H9 (cell line): ENCODE results near the gene LTK. TPM values are rescaled to one million over a fixed set of nuclear protein-coding genes. Genes with fewer than 3 reads are reported as not detected.

Experiments
- DNase-seq: peaks from one replicate; pipeline ENCODE4 v3.0.0-alpha.2; 2017
- H2AFZ ChIP-seq: one replicate; pipeline ENCODE4 v1.6.1; 2013; ENCODE audit warnings: mild to moderate bottlenecking, low read length, control low read depth, moderate library complexity
- H2AK5ac ChIP-seq: 2 replicates; pipeline ENCODE4 v1.6.1; 2013; ENCODE audit warnings: low read length, control low read depth, mixed read lengths; ENCODE audit not compliant: insufficient read length
- H2BK120ac ChIP-seq: one replicate; pipeline ENCODE4 v1.6.1; 2013; ENCODE audit warnings: low read depth, mild to moderate bottlenecking, low read length, control low read depth, inconsistent platforms; ENCODE audit not compliant: poor library complexity, severe bottlenecking
- H2BK12ac ChIP-seq: 2 replicates; pipeline ENCODE4 v1.6.1; 2013; ENCODE audit warnings: low read length, control low read depth, mixed read lengths, low read depth; ENCODE audit not compliant: insufficient read length
- H2BK15ac ChIP-seq: 2 replicates; pipeline ENCODE4 v1.6.1; 2013; ENCODE audit warnings: low read depth, low read length, control low read depth
- H2BK20ac ChIP-seq: one replicate; pipeline ENCODE4 v1.6.1; 2013; ENCODE audit warnings: low read depth, mild to moderate bottlenecking, low read length, control low read depth, inconsistent platforms; ENCODE audit not compliant: poor library complexity, severe bottlenecking
- H2BK5ac ChIP-seq: 2 replicates; pipeline ENCODE4 v1.6.1; 2013; ENCODE audit warnings: low read length, control low read depth, mixed read lengths; ENCODE audit not compliant: insufficient read length
- H3K14ac ChIP-seq: 2 replicates; pipeline ENCODE4 v1.6.1; 2013; ENCODE audit warnings: low read length, control low read depth; ENCODE audit not compliant: insufficient read depth
- H3K18ac ChIP-seq: 2 replicates; pipeline ENCODE4 v1.6.1; 2013; ENCODE audit warnings: low read depth, mild to moderate bottlenecking, mixed read lengths, low read length, control low read depth; ENCODE audit not compliant: insufficient read length
- H3K23ac ChIP-seq: 2 replicates; pipeline ENCODE4 v1.6.1; 2013; ENCODE audit warnings: low read length, control low read depth, mixed read lengths, low read depth; ENCODE audit not compliant: insufficient read length
- H3K23me2 ChIP-seq: 2 replicates; pipeline ENCODE4 v1.6.1; 2013; ENCODE audit warnings: low read depth, mild to moderate bottlenecking, mixed read lengths, low read length, control low read depth; ENCODE audit not compliant: insufficient read length, poor library complexity, severe bottlenecking
- H3K27ac ChIP-seq: 2 replicates; pipeline ENCODE4 v1.5.1; 2013; ENCODE audit warnings: low read length, control low read depth, mixed read lengths, low read depth; ENCODE audit not compliant: insufficient read length
- H3K27me3 ChIP-seq: 2 replicates; pipeline ENCODE4 v1.6.1; 2013; ENCODE audit warnings: low read length, control low read depth, inconsistent platforms; ENCODE audit not compliant: insufficient read depth
- H3K4ac ChIP-seq: 2 replicates; pipeline ENCODE4 v1.6.1; 2013; ENCODE audit warnings: low read depth, mild to moderate bottlenecking, control low read depth, inconsistent platforms, low read length, moderate library complexity
- H3K4me1 ChIP-seq: 2 replicates; pipeline ENCODE4 v1.6.1; 2013; ENCODE audit warnings: low read length, control low read depth, inconsistent platforms; ENCODE audit not compliant: insufficient read depth
- H3K4me2 ChIP-seq: 2 replicates; pipeline ENCODE4 v1.6.1; 2013; ENCODE audit warnings: low read length, control low read depth, mixed read lengths; ENCODE audit not compliant: insufficient read length, insufficient read depth
- H3K56ac ChIP-seq: 2 replicates; pipeline ENCODE4 v1.6.1; 2013; ENCODE audit warnings: low read depth, mild to moderate bottlenecking, mixed read lengths, low read length, control low read depth; ENCODE audit not compliant: insufficient read length
- H3K79me1 ChIP-seq: 2 replicates; pipeline ENCODE4 v1.6.1; 2013; ENCODE audit warnings: low read depth, mild to moderate bottlenecking, moderate library complexity, low read length, control low read depth, inconsistent platforms; ENCODE audit not compliant: insufficient read depth, poor library complexity, severe bottlenecking
- H3K79me2 ChIP-seq: 2 replicates; pipeline ENCODE4 v1.6.1; 2013; ENCODE audit warnings: low read length, control low read depth, inconsistent platforms; ENCODE audit not compliant: insufficient read depth
- H3K9ac ChIP-seq: 2 replicates; pipeline ENCODE4 v1.6.1; 2013; ENCODE audit warnings: low read length, control low read depth, mixed read lengths; ENCODE audit not compliant: insufficient read length; ENCODE audit errors: extremely low read depth
- H3K9me3 ChIP-seq: one replicate; pipeline ENCODE4 v1.6.1; 2013; ENCODE audit warnings: low read depth, low read length, inconsistent platforms; ENCODE audit not compliant: control insufficient read depth
- H3T11ph ChIP-seq: one replicate; pipeline ENCODE4 v1.6.1; 2013; ENCODE audit warnings: mild to moderate bottlenecking, low read length, control low read depth, inconsistent platforms
- H4K20me1 ChIP-seq: one replicate; pipeline ENCODE4 v1.6.1; 2013; ENCODE audit not compliant: control insufficient read depth, insufficient read length, insufficient read depth
- H4K5ac ChIP-seq: 2 replicates; pipeline ENCODE4 v1.6.1; 2013; ENCODE audit warnings: low read depth, mild to moderate bottlenecking, mixed read lengths, low read length, control low read depth; ENCODE audit not compliant: insufficient read length
- H4K8ac ChIP-seq: replicated peaks from 2 replicates; pipeline ENCODE4 v1.6.1; 2013; ENCODE audit warnings: low read length, control low read depth, mixed read lengths, low read depth; ENCODE audit not compliant: insufficient read length
- H4K91ac ChIP-seq: 2 replicates; pipeline ENCODE4 v1.6.1; 2013; ENCODE audit warnings: low read depth, mild to moderate bottlenecking, moderate library complexity, mixed read lengths, low read length, control low read depth; ENCODE audit not compliant: insufficient read length
- H3K27ac Mint-ChIP-seq, 3 experiments: 2 replicates in 2 of 3; 3 replicates in 1 of 3; pipeline ENCODE4 v1.8.0; 2020 to 2021; ENCODE audit warnings: mixed read lengths in 3 of 3, mild to moderate bottlenecking in 1 of 3, moderate library complexity in 1 of 3
- H3K27me3 Mint-ChIP-seq: 2 replicates; pipeline ENCODE4 v1.8.0; 2021; ENCODE audit warnings: low read depth, mild to moderate bottlenecking, moderate library complexity, mixed read lengths
- H3K36me3 Mint-ChIP-seq, 3 experiments: 2 replicates in 2 of 3; 3 replicates in 1 of 3; pipeline ENCODE4 v1.8.0; 2020 to 2021; ENCODE audit warnings: low read depth in 3 of 3, mixed read lengths in 3 of 3; ENCODE audit not compliant: insufficient read depth in 1 of 3
- H3K4me1 Mint-ChIP-seq, 2 experiments: 2 replicates each; pipeline ENCODE4 v1.8.0; 2020; ENCODE audit warnings: mixed read lengths in 2 of 2
- H3K4me3 Mint-ChIP-seq, 2 experiments: 2 replicates in 1 of 2; 3 replicates in 1 of 2; pipeline ENCODE4 v1.8.0; 2020 to 2021; ENCODE audit warnings: mild to moderate bottlenecking in 2 of 2, mixed read lengths in 2 of 2, moderate library complexity in 1 of 2
- H3K9me3 Mint-ChIP-seq, 2 experiments: 2 replicates in 1 of 2; 3 replicates in 1 of 2; pipeline ENCODE4 v1.8.0; 2020; ENCODE audit warnings: mild to moderate bottlenecking in 2 of 2, mixed read lengths in 2 of 2, moderate library complexity in 1 of 2
- WGBS: extraction: QIAGEN DNeasy Blood & Tissue Kit; methylation state at CpG from one replicate; pipeline ENCODE4 v1.1.7; 2013; ENCODE audit warnings: missing lambda C conversion rate, low lambda C conversion rate, mixed read lengths; ENCODE audit not compliant: insufficient read length; ENCODE audit errors: extremely low coverage; 5-methylcytosine and 5-hydroxymethylcytosine counted together
- total RNA-seq: library from RNA; stranded (reverse); gene quantifications from 2 replicates; pipeline ENCODE4 v1.2.1, GENCODE V29; 2021
- TF ChIP-seq, protein P1 (sequence below): fragments of 200-600 bp; sonication (generic); conservative IDR thresholded peaks from 3 replicates; pipeline ENCODE4 v1.8.0; 2021; ENCODE audit warnings: antibody characterized with exemption, mild to moderate bottlenecking

LTK gene
- total RNA-seq, 1 experiment from 2014 or later = 0.31 TPM

DNA sequence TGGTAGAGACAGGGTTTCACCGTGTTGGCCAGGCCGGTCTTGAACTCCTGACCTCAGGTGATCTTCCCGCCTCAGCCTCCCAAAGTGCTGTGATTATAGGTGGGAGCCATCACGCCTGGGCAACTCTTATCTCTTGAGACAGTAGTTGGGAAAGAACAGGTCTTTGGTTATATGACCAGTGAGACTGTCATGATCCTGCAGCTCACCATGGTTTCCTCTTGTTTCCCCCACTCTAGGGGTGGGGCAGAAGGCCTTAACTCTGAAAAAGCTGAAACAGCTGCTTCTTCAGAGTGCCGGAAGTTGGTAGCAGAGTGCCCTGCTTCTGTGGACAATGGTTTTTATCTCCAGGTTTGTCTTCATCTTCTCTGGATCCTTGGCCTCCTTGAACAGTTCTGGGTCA lies 40.7 kb upstream of the LTK start:
- no peak for DNase-seq
- Histone ChIP-seq H3K56ac (no peak overlapping the region), H3K18ac (no peak overlapping the region), H3K23ac (no peak overlapping the region), H3K79me2 (no peaks in the 10 kb centered on the region), H3K14ac (no peak overlapping the region), H4K20me1 (no peaks in the 10 kb centered on the region), H2BK15ac (no peak overlapping the region), H2BK5ac (no peak overlapping the region), H3K27ac (no peak overlapping the region), H3K27me3 (no peaks in the 10 kb centered on the region; the same call in 1 of the 2 replicates), H3K9me3 (no peaks in the 10 kb centered on the region), H2BK120ac (no peak overlapping the region), H2AK5ac (no peak overlapping the region), H3K4me1 (no peaks in the 10 kb centered on the region; the same call in 1 of the 2 replicates), H3K4me2 (no peak overlapping the region), H3T11ph (no peak overlapping the region), H2AFZ (no peak overlapping the region), H2BK12ac (no peak overlapping the region), H3K79me1 (no peaks in the 10 kb centered on the region), H4K5ac (no peak overlapping the region), H4K8ac (no peak overlapping the region), H4K91ac (no peak overlapping the region), H2BK20ac (no peak overlapping the region), H3K4ac (no peak overlapping the region), H3K23me2 (peaks cover 6% of the 10 kb centered on the region), H3K9ac (no peak overlapping the region)
- TF ChIP-seq, protein P1, sequence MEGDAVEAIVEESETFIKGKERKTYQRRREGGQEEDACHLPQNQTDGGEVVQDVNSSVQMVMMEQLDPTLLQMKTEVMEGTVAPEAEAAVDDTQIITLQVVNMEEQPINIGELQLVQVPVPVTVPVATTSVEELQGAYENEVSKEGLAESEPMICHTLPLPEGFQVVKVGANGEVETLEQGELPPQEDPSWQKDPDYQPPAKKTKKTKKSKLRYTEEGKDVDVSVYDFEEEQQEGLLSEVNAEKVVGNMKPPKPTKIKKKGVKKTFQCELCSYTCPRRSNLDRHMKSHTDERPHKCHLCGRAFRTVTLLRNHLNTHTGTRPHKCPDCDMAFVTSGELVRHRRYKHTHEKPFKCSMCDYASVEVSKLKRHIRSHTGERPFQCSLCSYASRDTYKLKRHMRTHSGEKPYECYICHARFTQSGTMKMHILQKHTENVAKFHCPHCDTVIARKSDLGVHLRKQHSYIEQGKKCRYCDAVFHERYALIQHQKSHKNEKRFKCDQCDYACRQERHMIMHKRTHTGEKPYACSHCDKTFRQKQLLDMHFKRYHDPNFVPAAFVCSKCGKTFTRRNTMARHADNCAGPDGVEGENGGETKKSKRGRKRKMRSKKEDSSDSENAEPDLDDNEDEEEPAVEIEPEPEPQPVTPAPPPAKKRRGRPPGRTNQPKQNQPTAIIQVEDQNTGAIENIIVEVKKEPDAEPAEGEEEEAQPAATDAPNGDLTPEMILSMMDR = no peak
- Mint-ChIP-seq H3K27ac (no peak overlapping the region), H3K27me3 (no peaks in the 10 kb centered on the region), H3K36me3 (peaks cover 0 to 5% (median 0%) of the 10 kb centered on the region in 3 experiments; a peak in 1 of 7 replicates), H3K4me3 (no peak overlapping the region), H3K9me3 (no peaks in the 10 kb centered on the region; a peak in 1 of 5 replicates), H3K4me1 (peaks cover 8 to 15% of the 10 kb centered on the region in 2 experiments)
- no CpG with 5 or more reads among the region's 5 CpGs for WGBS
